Lower lobe of right lung (tissue), 2 donors: Measurements from ENCODE around the gene APC. TPM values are rescaled to one million over a fixed set of nuclear protein-coding genes. Genes with fewer than 3 reads are reported as not detected.

Source experiments
- ATAC-seq, 2 donors: fragments of 200-7000 bp; cut with Tn5 transposase; one replicate each; pipeline ENCODE4 v1.9.1; 2020 to 2022; ENCODE audit warnings: mild to moderate bottlenecking in 2 of 2, moderate library complexity in 2 of 2
- DNase-seq: peaks from one replicate; pipeline ENCODE4 v3.0.0-alpha.2; 2020
- H3K27ac ChIP-seq: fragments of 200-600 bp; one replicate; pipeline ENCODE4 v1.8.0; 2022
- H3K27me3 ChIP-seq: fragments of 200-600 bp; one replicate; pipeline ENCODE4 v1.8.0; 2022; ENCODE audit warnings: low read depth
- H3K36me3 ChIP-seq: fragments of 200-600 bp; one replicate; pipeline ENCODE4 v1.8.0; 2022; ENCODE audit warnings: mild to moderate bottlenecking
- H3K4me1 ChIP-seq: fragments of 200-600 bp; one replicate; pipeline ENCODE4 v1.8.0; 2022
- H3K4me3 ChIP-seq: fragments of 200-600 bp; one replicate; pipeline ENCODE4 v1.8.0; 2022; ENCODE audit warnings: mild to moderate bottlenecking
- H3K9me3 ChIP-seq: fragments of 200-600 bp; one replicate; pipeline ENCODE4 v1.8.0; 2022
- intact Hi-C: fragments of 100-400 bp; cut with DNase I; formaldehyde crosslinking; loops from one replicate; pipeline ENCODE4 v1.11.0; 2022
- total RNA-seq: library from RNA; stranded (reverse); fragmentation: NEBNext Ultra II Directional; extraction: Animal tissue kit (Norgen Biotek cat#: 25700); gene quantifications from one replicate; pipeline ENCODE4 v1.2.1, GENCODE V29; 2021
- TF ChIP-seq, protein P1 (sequence below): fragments of 200-600 bp; IDR thresholded peaks from one replicate; pipeline ENCODE4 v1.8.0; 2022; ENCODE audit warnings: antibody characterized with exemption, mild to moderate bottlenecking
- donor health status: DM: no; HTN: yes; CAD: no; lungs with severe emphysema.

The APC gene
- total RNA-seq, 1 donor from 2014 or later: 47.7 TPM

DNA sequence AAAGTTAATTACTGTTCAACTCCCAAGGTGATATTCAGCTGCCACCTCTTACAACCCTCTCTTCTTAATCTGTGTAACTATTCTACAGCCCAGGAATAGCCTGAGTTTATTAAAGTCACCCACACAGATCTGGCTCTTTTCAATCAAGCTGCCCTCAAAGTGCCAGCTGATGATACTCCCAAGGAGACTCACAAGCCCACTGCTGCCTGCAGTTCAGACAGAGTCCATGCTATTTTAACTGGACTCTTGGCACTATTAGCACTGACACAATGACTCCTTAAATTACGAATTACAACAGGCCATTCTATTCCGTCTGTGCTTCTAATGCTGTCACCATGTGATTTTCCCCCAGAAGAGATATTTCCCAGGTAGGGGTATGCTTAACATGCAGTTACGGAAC lies 158.0 kb downstream of the APC start:
- intact Hi-C loops: no loop called here
- no peak for DNase-seq
- Histone ChIP-seq H3K27me3 (no peaks in the 10 kb centered on the region), H3K9me3 (no peaks in the 10 kb centered on the region), H3K36me3 (peaks cover 82% of the 10 kb centered on the region), H3K4me1 (no peaks in the 10 kb centered on the region), H3K4me3 (no peak overlapping the region), H3K27ac (no peak overlapping the region)
- no peak for ATAC-seq
- TF ChIP-seq, protein P1, sequence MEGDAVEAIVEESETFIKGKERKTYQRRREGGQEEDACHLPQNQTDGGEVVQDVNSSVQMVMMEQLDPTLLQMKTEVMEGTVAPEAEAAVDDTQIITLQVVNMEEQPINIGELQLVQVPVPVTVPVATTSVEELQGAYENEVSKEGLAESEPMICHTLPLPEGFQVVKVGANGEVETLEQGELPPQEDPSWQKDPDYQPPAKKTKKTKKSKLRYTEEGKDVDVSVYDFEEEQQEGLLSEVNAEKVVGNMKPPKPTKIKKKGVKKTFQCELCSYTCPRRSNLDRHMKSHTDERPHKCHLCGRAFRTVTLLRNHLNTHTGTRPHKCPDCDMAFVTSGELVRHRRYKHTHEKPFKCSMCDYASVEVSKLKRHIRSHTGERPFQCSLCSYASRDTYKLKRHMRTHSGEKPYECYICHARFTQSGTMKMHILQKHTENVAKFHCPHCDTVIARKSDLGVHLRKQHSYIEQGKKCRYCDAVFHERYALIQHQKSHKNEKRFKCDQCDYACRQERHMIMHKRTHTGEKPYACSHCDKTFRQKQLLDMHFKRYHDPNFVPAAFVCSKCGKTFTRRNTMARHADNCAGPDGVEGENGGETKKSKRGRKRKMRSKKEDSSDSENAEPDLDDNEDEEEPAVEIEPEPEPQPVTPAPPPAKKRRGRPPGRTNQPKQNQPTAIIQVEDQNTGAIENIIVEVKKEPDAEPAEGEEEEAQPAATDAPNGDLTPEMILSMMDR: no peak

Other genes with a start within 250 kb of the APC start
- 29.5 TPM for gene SRP19, start 123.4 kb downstream of the APC start, total RNA-seq
- gene REEP5, start 184.3 kb downstream of the APC start, total RNA-seq: 96.4 TPM
- 77.8 TPM for gene DCP2, start 238.9 kb downstream of the APC start, total RNA-seq